Hepatocyte (in vitro differentiated cells): ENCODE data around the gene NPHP1. TPM values are rescaled to one million over a fixed set of nuclear protein-coding genes. Genes with fewer than 3 reads are reported as not detected.

Source experiments
- DNase-seq: peaks from one replicate; pipeline ENCODE4 v3.0.0-alpha.2; 2016; ENCODE audit warnings: low spot score
- H2AFZ ChIP-seq: fragments of 200-600 bp; sonication (generic); 2 replicates; pipeline ENCODE4 v1.6.0; 2016; ENCODE audit warnings: antibody characterized with exemption, mild to moderate bottlenecking
- H3K27ac ChIP-seq: fragments of 200-600 bp; sonication (generic); 2 replicates; pipeline ENCODE4 v1.5.1; 2016; ENCODE audit warnings: mild to moderate bottlenecking
- H3K27me3 ChIP-seq: fragments of 200-600 bp; sonication (generic); 2 replicates; pipeline ENCODE4 v1.6.1; 2016
- H3K36me3 ChIP-seq: fragments of 200-600 bp; sonication (generic); replicated peaks from 2 replicates; pipeline ENCODE4 v1.5.1; 2016; ENCODE audit warnings: low read depth; ENCODE audit not compliant: insufficient read depth
- H3K4me1 ChIP-seq: fragments of 200-600 bp; sonication (generic); 2 replicates; pipeline ENCODE4 v1.5.1; 2016; ENCODE audit warnings: mild to moderate bottlenecking, moderate library complexity; ENCODE audit not compliant: insufficient read depth
- H3K4me2 ChIP-seq: fragments of 200-600 bp; sonication (generic); 2 replicates; pipeline ENCODE4 v1.6.0; 2016
- H3K4me3 ChIP-seq: fragments of 200-600 bp; sonication (generic); 2 replicates; pipeline ENCODE4 v1.5.1; 2016; ENCODE audit warnings: mild to moderate bottlenecking
- H3K79me2 ChIP-seq: fragments of 200-600 bp; sonication (generic); 2 replicates; pipeline ENCODE4 v1.6.0; 2017; ENCODE audit warnings: mild to moderate bottlenecking
- H3K9me2 ChIP-seq: fragments of 200-600 bp; sonication (generic); replicated peaks from 2 replicates; pipeline ENCODE4 v1.6.0; 2017; ENCODE audit warnings: mild to moderate bottlenecking; ENCODE audit not compliant: insufficient read depth
- H3K9me3 ChIP-seq: fragments of 200-600 bp; sonication (generic); 2 replicates; pipeline ENCODE4 v1.5.1; 2016; ENCODE audit warnings: low read depth, mild to moderate bottlenecking
- H4K20me1 ChIP-seq: fragments of 200-600 bp; sonication (generic); 2 replicates; pipeline ENCODE4 v1.6.0; 2016; ENCODE audit warnings: mild to moderate bottlenecking; ENCODE audit not compliant: insufficient read depth, poor library complexity, severe bottlenecking
- CTCF ChIP-seq: fragments of 200-600 bp; sonication (generic); IDR thresholded peaks from 2 replicates; pipeline ENCODE4 v1.5.1; 2016; ENCODE audit warnings: antibody characterized with exemption, mild to moderate bottlenecking; ENCODE audit not compliant: poor library complexity
- EZH2 ChIP-seq: fragments of 200-600 bp; sonication (generic); IDR thresholded peaks from 2 replicates; pipeline ENCODE4 v1.6.1; 2016; ENCODE audit warnings: antibody characterized with exemption, mild to moderate bottlenecking, borderline replicate concordance
- EZH2phosphoT487 ChIP-seq: fragments of 200-600 bp; sonication (generic); IDR thresholded peaks from one replicate; pipeline ENCODE4 v1.6.1; 2018; ENCODE audit warnings: antibody characterized with exemption, mild to moderate bottlenecking, low read depth, moderate library complexity; ENCODE audit not compliant: unreplicated experiment, severe bottlenecking
- WGBS: methylation state at CpG from one replicate; pipeline ENCODE4 v1.1.6; 2016; ENCODE audit warnings: low lambda C conversion rate; ENCODE audit errors: missing lambda C conversion rate; 5-methylcytosine and 5-hydroxymethylcytosine counted together
- polyA plus RNA-seq: library from polyadenylated mRNA; unstranded; fragments of >200 nt; fragmentation: Nextera tagmentation; extraction: Ambion mirVana; gene quantifications from 2 replicates; pipeline ENCODE4 v1.2.1, GENCODE V29; 2016
- total RNA-seq: library from RNA; depleted of rRNA; stranded (reverse); fragments of >200 nt; gene quantifications from 2 replicates; pipeline ENCODE4 v1.2.3, GENCODE V29; 2014

The NPHP1 gene
- total and polyA plus RNA-seq, 2 experiments from 2014 or later, result 1.3 to 1.6 TPM

- H4K20me1 ChIP-seq, result no peaks in the 10 kb centered on the region
- 86% methylated on average over 2 of the region's 2 CpGs for WGBS
- TF ChIP-seq EZH2phosphoT487 (no peak), CTCF (no peak), EZH2 (no peak)
- no peak for DNase-seq
- no peaks in the 10 kb centered on the region for H3K27me3 ChIP-seq
- H2AFZ ChIP-seq, result no peak overlapping the region
- no peak overlapping the region for H3K27ac ChIP-seq
- H3K4me1 ChIP-seq, result no peaks in the 10 kb centered on the region
- no peak overlapping the region for H3K4me3 ChIP-seq
- H3K79me2 ChIP-seq, result no peaks in the 10 kb centered on the region
- no peak overlapping the region for H3K4me2 ChIP-seq
- no peaks in the 10 kb centered on the region for H3K9me3 ChIP-seq
- no peaks in the 10 kb centered on the region for H3K9me2 ChIP-seq
- H3K36me3 ChIP-seq, result no peaks in the 10 kb centered on the region
These were observed 73.6 kb downstream of the NPHP1 start for GRCh38 chr2:110131166-110131565.

- WGBS, result 86% methylated on average over 2 of the region's 2 CpGs
- Histone ChIP-seq H2AFZ (no peak overlapping the region), H3K4me2 (no peak overlapping the region), H4K20me1 (no peaks in the 10 kb centered on the region), H3K4me3 (no peak overlapping the region), H3K9me2 (no peaks in the 10 kb centered on the region), H3K27ac (no peak overlapping the region), H3K4me1 (no peaks in the 10 kb centered on the region), H3K27me3 (no peaks in the 10 kb centered on the region), H3K36me3 (no peaks in the 10 kb centered on the region), H3K9me3 (no peaks in the 10 kb centered on the region), H3K79me2 (no peaks in the 10 kb centered on the region)
- DNase-seq, result no peak
- TF ChIP-seq CTCF (no peak), EZH2 (no peak), EZH2phosphoT487 (no peak)
These were observed 74.1 kb downstream of the NPHP1 start for GRCh38 chr2:110130757-110131156.

DNA sequence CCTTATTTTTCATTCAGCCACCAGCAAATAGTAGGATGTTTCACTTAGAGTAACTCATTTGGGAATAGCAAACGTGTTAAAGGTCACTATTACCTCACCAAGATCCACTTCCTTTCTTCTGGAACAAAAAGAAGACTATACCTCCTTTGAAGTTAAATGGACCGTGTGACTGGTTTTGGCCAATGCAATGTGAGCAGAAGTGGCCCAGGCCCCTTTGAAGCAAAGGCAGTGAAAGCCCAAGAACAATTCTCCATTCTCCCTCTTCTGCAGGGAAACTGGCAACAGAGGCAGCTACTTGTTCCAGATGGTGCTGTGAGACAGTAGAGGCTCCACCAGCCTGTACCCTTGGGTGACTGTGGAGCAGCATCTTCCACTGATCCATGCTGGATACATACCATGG is 77.9 kb downstream of the NPHP1 start:
- no peak overlapping the region for H3K4me3 ChIP-seq
- no peaks in the 10 kb centered on the region for H3K79me2 ChIP-seq
- H3K4me2 ChIP-seq, result no peak overlapping the region
- no peaks in the 10 kb centered on the region for H3K9me3 ChIP-seq
- H4K20me1 ChIP-seq, result no peaks in the 10 kb centered on the region
- TF ChIP-seq EZH2phosphoT487 (no peak), CTCF (no peak), EZH2 (no peak)
- H3K36me3 ChIP-seq, result no peaks in the 10 kb centered on the region
- WGBS, result 90% methylated on average over 2 of the region's 2 CpGs
- no peak overlapping the region for H3K27ac ChIP-seq
- no peaks in the 10 kb centered on the region for H3K9me2 ChIP-seq
- no peaks in the 10 kb centered on the region for H3K27me3 ChIP-seq
- DNase-seq, result no peak
- no peaks in the 10 kb centered on the region for H3K4me1 ChIP-seq
- H2AFZ ChIP-seq, result no peak overlapping the region

DNA sequence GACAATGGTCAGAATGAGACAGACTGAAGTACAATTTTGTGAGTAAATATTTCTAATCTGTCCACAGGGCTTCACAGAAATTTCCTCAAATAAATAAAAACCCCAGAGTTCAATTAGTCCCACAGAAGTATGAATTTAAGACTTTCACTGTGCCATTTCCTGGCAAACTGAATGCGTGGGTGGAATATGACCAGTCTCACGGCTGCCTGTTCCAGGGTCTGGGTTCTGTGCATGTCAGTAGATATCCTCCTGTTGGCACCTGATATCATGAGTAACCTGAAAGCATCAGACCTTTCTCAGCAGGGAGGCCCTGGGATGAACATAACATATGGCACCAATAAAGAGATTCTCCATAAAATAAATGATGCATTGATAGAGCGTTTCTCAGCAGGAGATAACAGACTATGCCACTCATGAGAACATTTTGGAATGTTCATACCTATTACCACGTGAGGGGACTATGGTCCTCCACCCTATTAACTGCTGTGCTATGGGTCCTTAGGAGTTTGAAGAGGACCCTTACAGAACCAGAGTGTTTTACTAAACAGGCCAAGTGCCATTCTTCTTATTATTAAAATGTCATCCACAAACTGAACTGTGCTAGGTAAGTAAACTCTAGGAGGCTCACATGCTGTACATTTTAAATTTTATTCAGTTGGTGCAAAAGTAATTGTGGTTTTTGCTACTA is 78.6 kb downstream of the NPHP1 start:
- Histone ChIP-seq H3K4me1 (no peaks in the 10 kb centered on the region), H3K27ac (no peak overlapping the region), H3K9me2 (no peaks in the 10 kb centered on the region), H3K4me3 (no peak overlapping the region), H3K27me3 (no peaks in the 10 kb centered on the region), H2AFZ (no peak overlapping the region), H3K36me3 (no peaks in the 10 kb centered on the region), H4K20me1 (no peaks in the 10 kb centered on the region), H3K9me3 (no peaks in the 10 kb centered on the region), H3K4me2 (no peak overlapping the region), H3K79me2 (no peaks in the 10 kb centered on the region)
- no peak for TF ChIP-seq EZH2
- no peak for TF ChIP-seq EZH2phosphoT487
- no peak for TF ChIP-seq CTCF
- 78% methylated on average over 4 of the region's 4 CpGs for WGBS
- no peak for DNase-seq
